ENCODE measurements around the gene PLXNA1.

- no peak for TF ChIP-seq POLR2A (IDR thresholded peaks at IDR 0.05)
- no peak for TF ChIP-seq CTCF (IDR thresholded peaks at IDR 0.05)
Observed at GRCh38 chr3:126934991-126935390, 47.9 kb upstream of the PLXNA1 start.

Measured in uterus (tissue), 2 donors.